AG10803 (cell line): Measurements from ENCODE around the gene CORO6.

ENCODE experiments used
- DNase-seq: peaks from one replicate; pipeline ENCODE4 v3.0.0; 2010; ENCODE audit warnings: low read depth
- H3K4me3 ChIP-seq: 2 replicates; pipeline ENCODE4 v1.5.1; 2011; ENCODE audit warnings: mild to moderate bottlenecking, low read length, control low read depth
- CTCF ChIP-seq: conservative IDR thresholded peaks from 2 replicates; pipeline ENCODE4 v1.5.1; 2011; ENCODE audit warnings: mild to moderate bottlenecking, low read length, control low read depth, inconsistent platforms

CORO6 gene

GRCh38 chr17:29617481-29618271 is 5.0 kb downstream of the CORO6 start:
- DNase-seq: peak; percentile 72
- peak overlapping the region; percentile 24 for H3K4me3 ChIP-seq
- TF ChIP-seq CTCF: peak; percentile 62

- H3K4me3 ChIP-seq: peak overlapping the region; percentile 24
- DNase-seq: peak; percentile 60
These were observed 5.6 kb downstream of the CORO6 start for GRCh38 chr17:29617125-29617480.

GRCh38 chr17:29616300-29617048 is 6.2 kb downstream of the CORO6 start:
- H3K4me3 ChIP-seq: no peak overlapping the region
- DNase-seq: no peak
- no peak for TF ChIP-seq CTCF

More at GRCh38 chr17:29617125-29617480, 5.6 kb downstream of the CORO6 start:
- peak; percentile 54 for TF ChIP-seq CTCF

DNA sequence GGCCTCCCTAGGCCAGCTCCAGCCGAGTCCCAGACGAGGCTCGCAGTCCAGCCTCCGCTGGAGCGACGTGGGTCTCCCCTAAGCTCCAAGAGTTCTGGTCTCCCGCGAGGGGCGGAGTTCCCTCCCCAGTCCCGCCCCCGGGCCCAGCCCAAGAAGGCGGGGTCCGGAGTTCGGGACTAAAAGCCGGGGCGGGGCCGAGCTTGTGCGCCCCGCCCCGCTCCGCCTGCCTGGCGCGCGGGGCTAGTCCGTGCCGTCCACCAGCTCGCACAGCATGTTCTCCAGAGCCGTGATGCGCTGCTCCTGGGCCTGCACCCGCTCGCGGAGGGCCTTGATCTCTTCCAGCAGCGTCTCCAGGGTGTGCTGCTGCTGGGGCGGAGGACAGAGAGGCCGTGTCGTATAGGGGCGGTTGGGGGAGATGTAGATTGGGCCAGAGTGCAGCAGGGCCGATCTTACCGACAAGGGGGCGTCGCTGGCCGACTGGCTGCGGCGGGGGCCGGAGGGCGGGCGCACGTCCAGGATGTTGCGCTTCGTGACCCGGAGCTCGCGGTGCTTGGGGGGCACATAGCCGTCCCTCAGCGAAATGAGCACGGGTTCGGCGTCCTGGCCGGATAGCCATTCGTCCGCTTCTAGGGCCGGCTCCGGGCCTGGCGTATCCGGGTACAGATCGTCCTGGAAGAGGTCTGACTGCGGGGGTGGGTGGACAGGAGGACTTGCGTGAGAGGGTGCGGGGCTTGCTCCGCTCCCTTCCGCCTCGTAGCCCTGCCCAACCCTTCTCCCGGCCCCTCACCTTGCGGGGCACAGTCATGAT is 7.0 kb downstream of the CORO6 start:
- H3K4me3 ChIP-seq: peak overlapping the region; percentile 53
- no peak for TF ChIP-seq CTCF
- DNase-seq: peak; percentile 78

- peak; percentile 26 for DNase-seq
- peak overlapping the region; percentile 53 for H3K4me3 ChIP-seq
- TF ChIP-seq CTCF: 0 out of 2 replicates have a peak, but pooled peaks have one; percentile 10
These were observed 7.7 kb downstream of the CORO6 start for GRCh38 chr17:29615048-29615385.

- DNase-seq: no peak
- TF ChIP-seq CTCF: no peak
- H3K4me3 ChIP-seq: no peak overlapping the region
These were observed 8.2 kb downstream of the CORO6 start for GRCh38 chr17:29614349-29615047.
